ENCODE results near the gene BRI3BP. TPM values are rescaled to one million over a fixed set of nuclear protein-coding genes. Genes with fewer than 3 reads are reported as not detected.
"Not testable (repeated sequence)": the region's sequence is repeated elsewhere in the genome, so short reads cannot be mapped to it uniquely, and the experiment has no call there.

BRI3BP gene
- total and polyA plus RNA-seq, 12 donors: 1.1 to 6.2 (median 4.7) TPM

- H3K9me3 ChIP-seq (replicated peaks in 1 of 3): no peaks in the 10 kb centered on the region
- H3K27me3 ChIP-seq: no peaks in the 10 kb centered on the region
- TF ChIP-seq CTCF (IDR thresholded peaks at IDR 0.05) (no peak), POLR2A (IDR thresholded peaks at IDR 0.05) (no peak)
- peaks cover 0 to 68% of the 10 kb centered on the region in 2 donors for H3K36me3 ChIP-seq (replicated peaks in 1 of 2)
- H3K4me3 ChIP-seq: no peak overlapping the region
- 92 to 96% (median 96%) methylated on average over 23 to 41 of the region's 41 CpGs for WGBS, 4 donors
- intact Hi-C loops (cut with DNase I): no loop called here
- H3K27ac ChIP-seq: no peak overlapping the region
- no peak for DNase-seq
- no peaks in the 10 kb centered on the region for H3K4me1 ChIP-seq (replicated peaks in 1 of 2)
Observed at GRCh38 chr12:124980098-124980892, 13.2 kb upstream of the BRI3BP start.

- H3K9me3 ChIP-seq (replicated peaks in 1 of 3); H3K4me3 ChIP-seq; H3K27ac ChIP-seq; intact Hi-C loops (cut with DNase I); DNase-seq; H3K4me1 ChIP-seq (replicated peaks in 1 of 2); H3K27me3 ChIP-seq: not testable (repeated sequence)
- WGBS, 4 donors: 92 to 98% (median 96%) methylated on average over 10 to 15 of the region's 15 CpGs
- peaks cover 0 to 18% of the 10 kb centered on the region in 2 donors for H3K36me3 ChIP-seq (replicated peaks in 1 of 2)
Observed at GRCh38 chr12:124986876-124987275, 6.6 kb upstream of the BRI3BP start.

- Histone ChIP-seq H3K4me1 (replicated peaks in 1 of 2) (peaks cover 4 to 19% of the 10 kb centered on the region in 2 donors), H3K27me3 (no peaks in the 10 kb centered on the region), H3K27ac (no peak overlapping the region), H3K36me3 (replicated peaks in 1 of 2) (no peaks in the 10 kb centered on the region), H3K9me3 (replicated peaks in 1 of 3) (no peaks in the 10 kb centered on the region), H3K4me3 (peak overlapping the region in 2 of 4 donors; percentile 26 to 79)
- no peak for TF ChIP-seq CTCF (IDR thresholded peaks at IDR 0.05)
- TF ChIP-seq POLR2A (IDR thresholded peaks at IDR 0.05): no peak
- 0 to 3% (median 0%) methylated on average over 15 to 35 of the region's 35 CpGs for WGBS, 4 donors
- intact Hi-C loops (cut with DNase I): no loop called here
- peak in 4 of 7 donors; percentile 27 to 72 (median 40) for DNase-seq
Observed at GRCh38 chr12:124992874-124993625, 395 bp upstream of the BRI3BP start.

- TF ChIP-seq POLR2A (IDR thresholded peaks at IDR 0.05) (no peak), CTCF (IDR thresholded peaks at IDR 0.05) (no peak)
- WGBS, 4 donors: 22 to 28% (median 23%) methylated on average over 12 to 15 of the region's 15 CpGs
- no peaks in the 10 kb centered on the region for H3K36me3 ChIP-seq (replicated peaks in 1 of 2)
- no peaks in the 10 kb centered on the region for H3K27me3 ChIP-seq
- H3K4me1 ChIP-seq (replicated peaks in 1 of 2): peaks cover 0 to 14% of the 10 kb centered on the region in 2 donors
- DNase-seq: no peak
- H3K4me3 ChIP-seq: peak overlapping the region in 2 of 4 donors; percentile 22 to 79
- intact Hi-C loops (cut with DNase I): no loop called here
- H3K9me3 ChIP-seq (replicated peaks in 1 of 3): no peaks in the 10 kb centered on the region
- no peak overlapping the region for H3K27ac ChIP-seq
Observed at GRCh38 chr12:124994437-124994975, 1.1 kb downstream of the BRI3BP start.
